ENCODE data around the gene NCKAP5L. TPM values are rescaled to one million over a fixed set of nuclear protein-coding genes. Genes with fewer than 3 reads are reported as not detected.

Gene NCKAP5L
- total and polyA plus RNA-seq, 2 of the 8 experiments (the other 6 are each of a cell fraction or from before 2014, with no cell fraction given): 9.4 to 27.9 TPM

DNA sequence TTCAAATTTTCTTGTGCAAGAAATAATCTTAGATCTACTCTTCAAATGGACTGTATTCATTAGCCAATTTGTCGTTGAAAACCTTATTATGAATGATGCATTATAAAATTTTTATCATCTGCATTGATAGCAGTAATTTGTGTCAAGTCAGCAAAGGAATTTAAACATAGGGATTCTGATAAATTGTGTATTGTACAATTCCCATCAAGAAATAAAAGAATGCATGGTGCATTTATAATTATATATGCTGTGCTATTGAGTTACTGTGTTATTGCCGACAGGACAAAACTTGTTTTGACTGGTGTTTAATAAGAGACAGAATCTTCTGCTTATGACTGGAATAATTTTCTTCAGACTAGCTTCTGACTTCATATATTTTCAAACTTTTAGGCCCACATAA lies 17.8 kb upstream of the NCKAP5L start (continued):
- TF ChIP-seq RFX5 (IDR thresholded peaks at IDR 0.05; ENCODE audit: borderline replicate concordance, low read depth, low read length) (no peak), SP1 (IDR thresholded peaks at IDR 0.05; ENCODE audit: low read depth, low read length) (no peak), SP2 (IDR thresholded peaks at IDR 0.05; ENCODE audit: low read length) (no peak)

Measured in H1 (cell line).